ENCODE data around the gene HOXB3. TPM values are rescaled to one million over a fixed set of nuclear protein-coding genes. Genes with fewer than 3 reads are reported as not detected.

Gene HOXB3
- total and polyA plus RNA-seq, 2 of the 13 experiments (the other 11 are each of a cell fraction or from before 2014, with no cell fraction given) = not detected

DNA sequence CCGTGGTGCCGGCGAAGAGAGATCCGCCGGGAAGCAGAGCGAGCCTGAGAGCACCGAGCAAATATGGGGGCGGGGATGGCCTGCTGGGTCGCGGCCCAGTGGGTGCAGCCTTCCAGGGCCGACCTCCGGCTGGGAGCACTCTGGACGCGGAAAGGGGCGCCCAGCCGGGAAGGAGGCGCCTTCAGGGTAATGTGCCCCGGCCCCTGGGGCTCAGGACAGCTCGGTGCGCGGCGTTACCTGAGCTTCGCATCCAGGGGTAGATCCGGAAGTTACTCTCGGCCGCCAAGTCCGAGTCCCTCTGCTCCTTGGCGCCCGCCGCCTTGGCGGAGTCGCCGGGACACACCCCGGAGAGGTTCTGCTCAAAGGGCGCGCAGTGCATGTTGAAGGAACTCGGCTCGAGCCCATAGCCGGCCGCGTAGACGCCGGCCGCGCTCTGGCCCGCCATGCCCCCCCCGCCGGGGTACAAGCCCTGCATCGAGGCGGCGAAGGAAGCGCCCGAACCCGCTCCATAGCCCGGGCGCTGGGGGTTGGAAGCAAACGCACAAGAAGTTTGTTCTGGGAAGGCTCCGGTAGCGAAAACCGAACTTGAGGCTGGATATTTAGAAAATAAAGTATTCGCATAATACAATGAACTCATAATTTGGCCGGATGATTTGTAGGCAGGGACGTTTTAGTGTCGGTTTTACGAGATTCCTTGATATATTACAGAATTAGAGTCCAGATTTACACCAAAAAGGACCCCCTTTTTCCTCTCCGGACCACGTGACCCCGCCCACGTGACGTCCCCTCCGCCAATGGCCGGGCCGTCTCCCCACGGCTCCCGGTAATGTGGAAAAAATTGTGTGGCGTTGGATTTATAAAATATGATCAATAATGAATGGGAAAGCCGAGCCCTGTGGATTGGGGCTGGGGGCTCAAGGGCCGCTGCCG is 20.5 kb upstream of the HOXB3 start, which contains the start of gene HOXB7:
Gene HOXB7 (minus strand): TSS at position 736 of the 930 bp plus-strand sequence. CDS start 99 bp downstream, at position 637.
- in situ Hi-C loops (cut with HindIII; ENCODE audit: extremely low pct_ligation_motif_present, low pct_unique_long_range_greater_than_20kb) (loop anchor here (5.0 kb wide), 1 partner anchor 583 kb away; no protein-coding TSS in a partner anchor), intact Hi-C loops (cut with micrococcal nuclease; ENCODE audit: unreplicated experiment) (no loop called here)
- no peaks in the 10 kb centered on the region for H3K79me2 ChIP-seq (ENCODE audit: insufficient read depth, low read length)
- ATAC-seq (peak; percentile 44), FAIRE-seq (no peak), DNase-seq (ENCODE audit: low spot score) (no peak)
- peaks cover 23% of the 10 kb centered on the region for H3K4me1 ChIP-seq (ENCODE audit: insufficient read depth, low read length)
- H3K36me3 ChIP-seq (replicated peaks in 1 of 2; ENCODE audit: control insufficient read depth in 1 of 2, insufficient read depth in 2 of 2, low read length in 2 of 2) = no peaks in the 10 kb centered on the region
- peak within 1 kb of the TSS; percentile 74 for H3K4me2 ChIP-seq (ENCODE audit: low read depth, low read length)
- H3K4me3 ChIP-seq (replicated peaks in 1 of 3; ENCODE audit: insufficient read depth in 1 of 3, low read depth in 2 of 3, low read length in 3 of 3) = peak within 1 kb of the TSS; percentile 19 to 72 (median 45); a peak in 5 of 6 replicates
- no TSS peak for BruUV-seq (replicated peaks)
- no peaks in the 10 kb centered on the region for H3K9me3 ChIP-seq (ENCODE audit: low read length)
- H3K9ac ChIP-seq (ENCODE audit: insufficient read depth, low read depth, low read length) = no peak within 1 kb of the TSS
- peaks cover 21 to 95% of the 10 kb centered on the region in 2 experiments; a peak in 4 of 5 replicates for H3K27me3 ChIP-seq (ENCODE audit: control insufficient read depth in 1 of 2, insufficient read depth in 2 of 2, low read length in 2 of 2)
- no peak within 1 kb of the TSS for H2AFZ ChIP-seq (ENCODE audit: low read length)
- POLR2A ChIA-PET = no interaction called here
- WGBS (ENCODE audit: low lambda C conversion rate) = 23% methylated on average over 42 of the region's 79 CpGs
- no peaks in the 10 kb centered on the region; the same call in 1 of the 2 replicates for H4K20me1 ChIP-seq (ENCODE audit: insufficient read depth, low read length)
- CTCF ChIA-PET (ENCODE audit: low intra/inter-chr PET ratio, low total read pairs) = no interaction called here
- no peak within 1 kb of the TSS for H3K27ac ChIP-seq (ENCODE audit: extremely low read length, insufficient read depth, low read length)
- TF ChIP-seq KDM5B (CRISPR knock-in tag; IDR thresholded peaks at IDR 0.05; ENCODE audit: borderline replicate concordance) = peak; percentile 45; the same call in 1 of the 2 replicates
- TF ChIP-seq, protein P1, sequence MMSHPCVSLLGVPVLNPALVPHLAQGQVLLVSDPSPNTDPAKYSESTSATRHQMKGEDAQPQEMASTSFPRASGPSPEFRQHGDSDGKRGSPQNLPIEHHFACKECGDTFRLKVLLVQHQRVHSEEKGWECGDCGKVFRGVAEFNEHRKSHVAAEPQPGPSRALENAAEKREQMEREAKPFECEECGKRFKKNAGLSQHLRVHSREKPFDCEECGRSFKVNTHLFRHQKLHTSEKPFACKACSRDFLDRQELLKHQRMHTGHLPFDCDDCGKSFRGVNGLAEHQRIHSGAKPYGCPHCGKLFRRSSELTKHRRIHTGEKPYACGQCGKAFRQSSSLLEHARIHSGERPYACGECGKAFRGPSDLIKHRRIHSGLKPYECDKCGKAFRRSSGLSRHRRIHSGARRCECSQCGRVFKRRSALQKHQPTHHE (CRISPR knock-in tag; IDR thresholded peaks at IDR 0.05; ENCODE audit: borderline replicate concordance) = no peak
- TF ChIP-seq ZFP36L1 (CRISPR knock-in tag; IDR thresholded peaks at IDR 0.05) = no peak
- 0 out of 2 replicates have a peak, but pooled peaks have one; percentile 42 for TF ChIP-seq NFYB (CRISPR knock-in tag; IDR thresholded peaks at IDR 0.05)
- TF ChIP-seq ZNF317 (CRISPR knock-in tag; IDR thresholded peaks at IDR 0.05) = no peak
- TF ChIP-seq, protein P2, sequence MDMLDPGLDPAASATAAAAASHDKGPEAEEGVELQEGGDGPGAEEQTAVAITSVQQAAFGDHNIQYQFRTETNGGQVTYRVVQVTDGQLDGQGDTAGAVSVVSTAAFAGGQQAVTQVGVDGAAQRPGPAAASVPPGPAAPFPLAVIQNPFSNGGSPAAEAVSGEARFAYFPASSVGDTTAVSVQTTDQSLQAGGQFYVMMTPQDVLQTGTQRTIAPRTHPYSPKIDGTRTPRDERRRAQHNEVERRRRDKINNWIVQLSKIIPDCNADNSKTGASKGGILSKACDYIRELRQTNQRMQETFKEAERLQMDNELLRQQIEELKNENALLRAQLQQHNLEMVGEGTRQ (IDR thresholded peaks at IDR 0.05; ENCODE audit: low read depth, low read length) = peak; percentile 90
- TF ChIP-seq, protein P2 (CRISPR knock-in tag; IDR thresholded peaks at IDR 0.05; ENCODE audit: borderline replicate concordance) = peak; percentile 78; the same call in 1 of the 2 replicates
- 0 out of 2 replicates have a peak, but pooled peaks have one; percentile 17 for TF ChIP-seq ZNF574 (CRISPR knock-in tag; IDR thresholded peaks at IDR 0.05)
- peak; percentile 15; the same call in 1 of the 2 replicates for TF ChIP-seq MYC (CRISPR knock-in tag; IDR thresholded peaks at IDR 0.05; ENCODE audit: borderline replicate concordance)
- peak; percentile 33; the same call in 1 of the 2 replicates for TF ChIP-seq ZNF768 (CRISPR knock-in tag; IDR thresholded peaks at IDR 0.05)
- TF ChIP-seq ZFY (CRISPR knock-in tag; IDR thresholded peaks at IDR 0.05) = 0 out of 2 replicates have a peak, but pooled peaks have one; percentile 25
- no peak for TF ChIP-seq SIN3A (IDR thresholded peaks at IDR 0.05; ENCODE audit: borderline replicate concordance, low read depth, low read length)
- peak; percentile 68 for TF ChIP-seq GABPB1 (CRISPR knock-in tag; IDR thresholded peaks at IDR 0.05)
- TF ChIP-seq MTF2 (CRISPR knock-in tag; IDR thresholded peaks at IDR 0.05; ENCODE audit: borderline replicate concordance) = peak; percentile 99
